GM12878 (cell line): ENCODE results near the gene ZNF624. TPM values are rescaled to one million over a fixed set of nuclear protein-coding genes. Genes with fewer than 3 reads are reported as not detected.

Experiments used
- ATAC-seq: fragments of 200-7000 bp; cut with Tn5 transposase; 3 replicates; pipeline ENCODE4 v1.9.1; 2020; ENCODE audit warnings: mild to moderate bottlenecking, moderate library complexity
- BruUV-seq: library from RNA; stranded (reverse); fragments of 400-500 nt; replicated peaks from 2 replicates; lab custom pipeline; 2021; lab: Mats Ljungman, UMichigan
- CTCF ChIA-PET: fragments of 300-600 bp; sonication (Branson Sonifier 250); formaldehyde crosslinking; extraction: SDS; loops from one replicate; lab custom pipeline; 2021; ENCODE audit warnings: inconsistent platforms; lab: Yijun Ruan, JAX
- POLR2A ChIA-PET: fragments of 350-600 bp; formaldehyde crosslinking; extraction: SDS; loops from one replicate; lab custom pipeline; 2021; ENCODE audit warnings: inconsistent platforms; lab: Charles Lee
- RAD21 ChIA-PET: fragments of 300-600 bp; sonication (Branson Sonifier 250); formaldehyde crosslinking; loops from one replicate; lab custom pipeline; 2023; ENCODE audit warnings: antibody characterized with exemption; ENCODE audit not compliant: unreplicated experiment; lab: Charles Lee
- SMC1A ChIA-PET: fragments of 300-600 bp; sonication (Branson Sonifier 250); formaldehyde crosslinking; loops from one replicate; lab custom pipeline; 2023; ENCODE audit not compliant: unreplicated experiment, uncharacterized antibody; lab: Charles Lee
- DNase-seq: peaks from one replicate; pipeline ENCODE4 v3.0.0-alpha.2; 2011; ENCODE audit warnings: low read depth, low spot score
- FAIRE-seq: peaks from 3 replicates; lab custom pipeline; 2011; peaks lifted over from hg19 to GRCh38; lab: Jason Lieb, UNC
- H2AFZ ChIP-seq: 2 replicates; pipeline ENCODE4 v1.6.0; 2011; ENCODE audit warnings: low read depth, low read length, control low read depth; ENCODE audit not compliant: control insufficient read depth
- H3K27ac ChIP-seq: 2 replicates; pipeline ENCODE4 v1.5.1; 2011; ENCODE audit warnings: control low read depth; ENCODE audit not compliant: control insufficient read depth, insufficient read depth
- H3K27me3 ChIP-seq, 2 experiments: replicated peaks in 1 of 2; 2 replicates each; pipeline versions ENCODE4 v1.6.0 to v1.6.1; 2011; ENCODE audit warnings: low read length in 1 of 2; ENCODE audit not compliant: control insufficient read depth in 2 of 2, insufficient read depth in 2 of 2
- H3K36me3 ChIP-seq, 2 experiments: 2 replicates each; pipeline ENCODE4 v1.5.1; 2011; ENCODE audit warnings: low read length in 1 of 2; ENCODE audit not compliant: control insufficient read depth in 2 of 2, insufficient read depth in 2 of 2
- H3K4me1 ChIP-seq: 2 replicates; pipeline ENCODE4 v1.6.1; 2011; ENCODE audit warnings: mild to moderate bottlenecking, low read length, moderate library complexity, mixed read lengths; ENCODE audit not compliant: control insufficient read depth, insufficient read depth
- H3K4me2 ChIP-seq: 2 replicates; pipeline ENCODE4 v1.6.0; 2011; ENCODE audit warnings: control low read depth; ENCODE audit not compliant: control insufficient read depth, insufficient read depth
- H3K4me3 ChIP-seq: fragments of 200-600 bp; sonication (generic); 2 replicates; pipeline ENCODE4 v1.5.1; 2016
- H3K79me2 ChIP-seq: 2 replicates; pipeline ENCODE4 v1.6.0; 2011; ENCODE audit warnings: low read length; ENCODE audit not compliant: control insufficient read depth, insufficient read depth
- H3K9ac ChIP-seq: 2 replicates; pipeline ENCODE4 v1.8.0; 2011; ENCODE audit warnings: low read length, control low read depth, mixed read lengths; ENCODE audit not compliant: control insufficient read depth, insufficient read depth
- H3K9me3 ChIP-seq: replicated peaks from 3 replicates; pipeline ENCODE4 v1.5.1; 2011; ENCODE audit warnings: mild to moderate bottlenecking, low read length; ENCODE audit not compliant: control insufficient read depth, insufficient read depth
- H4K20me1 ChIP-seq: 2 replicates; pipeline ENCODE4 v1.6.0; 2011; ENCODE audit not compliant: control insufficient read depth, insufficient read depth
- BHLHE40 ChIP-seq, 2 experiments: fragments of 450-650 bp in 1 of 2; IDR thresholded peaks; 2 replicates each; pipeline ENCODE4 v1.6.1; 2011 to 2017; ENCODE audit warnings: low read depth in 2 of 2, borderline replicate concordance in 1 of 2, improper control_type of control experiment in 1 of 2, low read length in 1 of 2, mild to moderate bottlenecking in 1 of 2
- BMI1 ChIP-seq: fragments of 450-650 bp; IDR thresholded peaks from 2 replicates; pipeline ENCODE4 v1.6.1; 2016; ENCODE audit warnings: mild to moderate bottlenecking, moderate library complexity, borderline replicate concordance
- EGR1 ChIP-seq, 2 experiments: IDR thresholded peaks; 1 replicate in 1 of 2; 2 replicates in 1 of 2; pipeline ENCODE4 v1.6.1; 2011 to 2012; ENCODE audit warnings: low read depth in 2 of 2, low read length in 2 of 2, borderline replicate concordance in 1 of 2, mild to moderate bottlenecking in 1 of 2, moderate library complexity in 1 of 2
- FOXK2 ChIP-seq: fragments of 450-650 bp; IDR thresholded peaks from 2 replicates; pipeline ENCODE4 v1.6.1; 2017; ENCODE audit warnings: mild to moderate bottlenecking, moderate library complexity
- IKZF2 ChIP-seq, 2 experiments: fragments of 450-650 bp; IDR thresholded peaks; 2 replicates each; pipeline ENCODE4 v1.6.1; 2017; ENCODE audit warnings: mild to moderate bottlenecking in 2 of 2, moderate library complexity in 2 of 2
- NBN ChIP-seq: fragments of 450-650 bp; IDR thresholded peaks from 2 replicates; pipeline ENCODE4 v1.6.1; 2016
- NR2C1 ChIP-seq: fragments of 450-650 bp; IDR thresholded peaks from 2 replicates; pipeline ENCODE4 v1.6.1; 2017; ENCODE audit warnings: antibody characterized with exemption, mild to moderate bottlenecking, moderate library complexity
- RB1 ChIP-seq: fragments of 450-650 bp; formaldehyde crosslinking; IDR thresholded peaks from 2 replicates; pipeline ENCODE4 v1.6.1; 2017; ENCODE audit warnings: mild to moderate bottlenecking, borderline replicate concordance
- SREBF2 ChIP-seq: IDR thresholded peaks from 2 replicates; pipeline ENCODE4 v1.6.1; 2012; ENCODE audit warnings: mild to moderate bottlenecking, low read length
- SUPT20H ChIP-seq: IDR thresholded peaks from 2 replicates; pipeline ENCODE4 v1.6.1; 2011; ENCODE audit warnings: low read depth, mild to moderate bottlenecking, low read length, moderate library complexity, borderline replicate concordance; ENCODE audit not compliant: control insufficient read depth
- ZBED1 ChIP-seq: IDR thresholded peaks from 2 replicates; pipeline ENCODE4 v1.6.1; 2016; ENCODE audit warnings: borderline replicate concordance
- ZBTB4 ChIP-seq: fragments of 450-650 bp; formaldehyde crosslinking; IDR thresholded peaks from 2 replicates; pipeline ENCODE4 v1.4.0; 2022; ENCODE audit warnings: mild to moderate bottlenecking, moderate library complexity
- ZNF217 ChIP-seq: fragments of 450-650 bp; IDR thresholded peaks from 2 replicates; pipeline ENCODE4 v1.6.1; 2017; ENCODE audit warnings: antibody characterized with exemption, mild to moderate bottlenecking
- WGBS: methylation state at CpG from one replicate; pipeline ENCODE4 v1.1.6; 2016; ENCODE audit warnings: low lambda C conversion rate; ENCODE audit not compliant: insufficient replicate concordance, insufficient coverage; ENCODE audit errors: missing lambda C conversion rate; 5-methylcytosine and 5-hydroxymethylcytosine counted together
- in situ Hi-C: fragments of 300-500 bp; cut with MboI; formaldehyde crosslinking; loops from 9 replicates; pipeline ENCODE4 v1.14.3; 2018; ENCODE audit warnings: mixed read lengths
- intact Hi-C: fragments of 100-400 bp; cut with micrococcal nuclease; formaldehyde crosslinking; loops from one replicate; pipeline ENCODE4 v1.14.2; 2022; ENCODE audit not compliant: unreplicated experiment
- polyA plus RNA-seq, 11 experiments: library from polyadenylated mRNA; depleted of rRNA in 4 of 11; unstranded in 6 of 11; stranded (reverse) in 5 of 11; fragments of >200 nt; fragmentation: Nextera tagmentation in 4 of 11; fragmentation: Illumina TruSeq in 1 of 11; extraction: Ambion mirVana in 4 of 11; extraction: Trizol in 1 of 11; gene quantifications; 1 replicate in 1 of 11; 2 replicates in 10 of 11; pipeline versions ENCODE4 v1.2.1 to v1.2.3, GENCODE V29; 2011 to 2016; ENCODE audit warnings: inconsistent platforms in 2 of 11, missing spikeins in 2 of 11, low read depth in 1 of 11
- total RNA-seq, 4 experiments: library from RNA; depleted of rRNA in 3 of 4; stranded (reverse); fragments of >200 nt in 3 of 4; fragmentation: Illumina TruSeq in 1 of 4; extraction: Trizol in 1 of 4; gene quantifications; 2 replicates each; pipeline versions ENCODE4 v1.2.1 to v1.2.3, GENCODE V29; 2013 to 2021

ZNF624 gene
- total and polyA plus RNA-seq, 10 of the 15 experiments (the other 5 are each of a cell fraction or from before 2014, with no cell fraction given), result 0.50 to 3.5 (median 2.1) TPM

- ChIA-PET POLR2A (interaction anchor here (0.6 to 1.3 kb wide), 2 partner anchors 48 to 573 kb away, joined by 4 to 5 read pairs; no protein-coding TSS in a partner anchor), SMC1A (no interaction called here), CTCF (interaction anchor here (0.6 to 3.3 kb wide), 8 partner anchors 12 to 220 kb away, joined by 3 to 18 read pairs (median 4); partner anchors contain the start of gene CCDC144A), RAD21 (no interaction called here)
- in situ Hi-C loops, result no loop called here
- Histone ChIP-seq H3K4me2 (no peak overlapping the region), H3K27ac (no peak overlapping the region), H3K9ac (no peak overlapping the region), H4K20me1 (no peaks in the 10 kb centered on the region), H3K36me3 (no peaks in the 10 kb centered on the region), H3K9me3 (peaks cover 6% of the 10 kb centered on the region; the same call in 2 of the 3 replicates), H3K4me1 (no peaks in the 10 kb centered on the region), H2AFZ (no peak overlapping the region), H3K4me3 (no peak overlapping the region), H3K79me2 (no peaks in the 10 kb centered on the region), H3K27me3 (peaks cover 0 to 2% of the 10 kb centered on the region in 2 experiments; a peak in 1 of 4 replicates)
- BruUV-seq, result no TSS peak
- FAIRE-seq, result no peak
- no peak for TF ChIP-seq NR2C1
- no peak for TF ChIP-seq FOXK2
- no peak for TF ChIP-seq BHLHE40 (IDR thresholded peaks at IDR 0.05; ENCODE audit: borderline replicate concordance in 1 of 2, low read depth in 2 of 2, low read length in 1 of 2)
- no peak for TF ChIP-seq ZNF217
- DNase-seq, result no peak
- intact Hi-C loops, result no loop called here
- ATAC-seq, result no peak
- 25% methylated on average over 7 of the region's 7 CpGs for WGBS
Observed at GRCh38 chr17:16583781-16584180, 69.9 kb downstream of the ZNF624 start.

GRCh38 chr17:16573466-16573865 lies 80.2 kb downstream of the ZNF624 start:
- ChIA-PET RAD21 (no interaction called here), CTCF (interaction anchor here (0.7 to 0.9 kb wide), 2 partner anchors 14 to 17 kb away, joined by 3 read pairs; no protein-coding TSS in a partner anchor), POLR2A (no interaction called here), SMC1A (interaction anchor here (0.6 kb wide), 1 partner anchor 23 kb away, joined by 3 read pairs; no protein-coding TSS in a partner anchor)
- FAIRE-seq, result no peak
- Histone ChIP-seq H3K27me3 (no peaks in the 10 kb centered on the region), H3K4me1 (peaks cover 6% of the 10 kb centered on the region; the same call in 1 of the 2 replicates), H3K27ac (no peak overlapping the region), H3K9me3 (no peaks in the 10 kb centered on the region; the same call in 2 of the 3 replicates), H4K20me1 (no peaks in the 10 kb centered on the region), H3K9ac (no peak overlapping the region), H3K79me2 (no peaks in the 10 kb centered on the region; the same call in 1 of the 2 replicates), H2AFZ (no peak overlapping the region), H3K36me3 (no peaks in the 10 kb centered on the region), H3K4me3 (no peak overlapping the region), H3K4me2 (no peak overlapping the region)
- WGBS, result 2% methylated on average over 2 of the region's 2 CpGs
- DNase-seq, result no peak
- BruUV-seq, result no TSS peak
- intact Hi-C loops, result no loop called here
- ATAC-seq, result no peak
- in situ Hi-C loops, result no loop called here
- TF ChIP-seq EGR1 (IDR thresholded peaks at IDR 0.05; ENCODE audit: borderline replicate concordance in 1 of 2, low read depth in 2 of 2, low read length in 2 of 2) (no peak), IKZF2 (IDR thresholded peaks at IDR 0.05) (no peak), BMI1 (no peak), SREBF2 (no peak), NBN (no peak), SUPT20H (no peak), ZBTB4 (CRISPR knock-in tag) (no peak), RB1 (no peak), ZBED1 (no peak)
